GM11168 (cell line): Measurements from ENCODE around the gene FMNL2.

Experiments
- in situ Hi-C: fragments of 300-500 bp; cut with MboI; formaldehyde crosslinking; loops from one replicate; pipeline ENCODE4 v1.12.0; 2022; ENCODE audit warnings: low sequenced_read_pairs; ENCODE audit not compliant: unreplicated experiment

FMNL2 gene

DNA sequence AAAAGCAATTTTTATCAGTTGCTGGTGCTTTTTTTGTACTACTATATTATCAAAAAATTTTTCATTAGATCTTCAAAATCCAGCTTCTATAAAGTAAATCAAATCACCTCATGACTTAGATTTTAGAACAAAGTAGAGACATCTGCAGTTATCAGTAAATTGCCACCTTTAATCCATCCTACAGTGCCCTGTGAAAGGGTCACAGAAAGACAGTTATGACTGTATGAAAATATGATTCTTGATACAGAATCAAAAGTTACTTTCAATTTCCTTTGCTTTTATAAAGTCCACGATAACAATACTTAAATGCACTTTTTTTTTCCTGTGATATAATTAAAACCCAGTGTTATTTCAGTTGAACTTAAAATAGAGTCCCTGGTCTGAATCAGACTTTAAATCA, 320.9 kb downstream of the FMNL2 start:
- in situ Hi-C loops = no loop called here

DNA sequence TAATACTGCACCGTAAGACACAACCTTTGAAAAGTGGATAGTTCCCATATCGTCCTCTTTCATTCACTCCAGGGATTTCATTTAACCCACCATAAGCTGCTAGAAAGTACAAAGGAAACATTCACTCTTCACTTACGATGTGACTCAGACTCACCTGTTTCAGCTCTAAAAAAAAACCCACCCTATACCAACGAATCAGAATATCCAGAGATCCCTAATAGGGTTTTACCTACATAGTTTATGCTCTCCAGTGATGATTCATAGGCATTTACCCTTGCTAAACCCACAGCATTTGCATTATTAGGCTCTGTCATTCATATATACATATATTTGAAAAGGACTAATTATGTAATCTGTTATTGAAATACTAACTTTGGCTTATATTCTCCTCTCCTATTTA, 322.1 kb downstream of the FMNL2 start:
- in situ Hi-C loops = no loop called here

- in situ Hi-C loops = no loop called here
Observed at GRCh38 chr2:152658221-152658620, 323.2 kb downstream of the FMNL2 start.

DNA sequence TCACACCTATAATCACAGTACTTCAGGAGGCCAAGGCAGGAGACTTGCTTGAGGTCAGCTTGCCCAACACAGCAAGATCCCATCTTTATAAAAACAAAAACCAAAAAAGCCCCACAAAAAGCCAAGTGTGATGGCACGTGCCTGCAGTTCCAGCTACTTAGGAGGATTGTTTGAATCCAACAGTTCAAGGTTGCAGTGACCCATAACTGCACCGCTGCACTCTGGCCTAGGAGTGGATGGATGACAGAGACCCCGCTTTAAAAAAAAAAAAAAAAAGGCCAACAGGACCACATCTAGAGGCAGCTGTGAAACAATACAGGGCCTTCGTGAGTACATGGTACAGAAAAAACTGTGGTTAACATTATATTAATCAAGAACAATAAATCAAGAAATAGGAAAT, 326.1 kb downstream of the FMNL2 start:
- in situ Hi-C loops = no loop called here

DNA sequence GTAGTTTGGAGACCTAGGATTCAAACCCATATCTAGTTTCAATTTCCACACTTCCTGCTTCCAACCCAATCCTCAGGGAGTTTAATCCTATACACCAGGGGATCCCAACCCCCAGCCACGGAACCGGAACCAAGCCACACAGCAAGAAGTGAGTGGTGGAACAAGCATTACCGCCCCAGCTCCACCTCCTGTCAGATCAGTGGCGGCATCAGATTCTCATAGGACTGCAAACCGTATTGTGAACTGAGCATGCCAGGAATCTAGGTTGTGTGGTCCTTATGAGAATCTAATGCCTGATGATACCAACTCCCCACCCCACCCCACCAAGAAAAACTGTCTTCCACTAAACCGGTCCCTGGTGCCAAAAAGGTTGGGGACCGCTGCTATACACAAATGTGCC, 329.8 kb downstream of the FMNL2 start:
- in situ Hi-C loops = no loop called here

DNA sequence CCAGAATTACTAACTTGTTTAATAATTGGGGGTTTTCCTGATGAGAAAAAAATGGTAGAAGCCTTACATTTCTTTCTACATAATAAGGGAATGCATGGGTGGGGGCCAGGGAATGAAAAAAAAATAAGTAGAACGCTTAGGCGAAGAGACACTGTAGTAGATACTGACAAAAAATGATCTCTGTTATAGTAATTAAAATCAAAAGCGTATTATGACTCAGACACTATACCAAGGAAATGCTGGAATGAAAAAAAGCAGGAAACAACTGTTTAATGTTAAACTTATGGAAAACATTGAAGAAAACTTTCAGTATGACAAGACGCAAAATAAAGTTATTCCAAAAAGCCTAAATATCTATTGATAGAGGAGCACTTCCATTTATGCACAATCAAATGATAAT, 339.4 kb downstream of the FMNL2 start:
- in situ Hi-C loops = no loop called here

DNA sequence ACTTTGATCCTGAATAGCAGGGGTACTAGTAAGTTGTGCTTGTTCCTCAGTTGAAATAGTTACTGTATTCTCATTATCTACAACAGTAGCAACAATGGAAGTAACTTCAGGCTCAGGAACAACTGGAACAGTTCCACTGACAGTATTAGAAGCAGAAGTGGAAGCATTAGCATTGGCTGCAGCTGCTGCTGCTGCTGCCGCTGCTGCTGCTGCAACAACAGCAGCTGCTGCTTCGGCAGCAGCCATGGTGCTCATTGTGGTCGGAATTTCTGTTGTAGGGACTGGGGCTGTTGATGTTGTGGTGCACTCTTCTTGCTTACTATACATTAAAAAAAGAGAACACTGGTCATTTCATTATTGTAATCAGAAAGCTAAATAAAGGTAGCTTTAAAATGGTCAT, 341.5 kb downstream of the FMNL2 start:
- in situ Hi-C loops = no loop called here

DNA sequence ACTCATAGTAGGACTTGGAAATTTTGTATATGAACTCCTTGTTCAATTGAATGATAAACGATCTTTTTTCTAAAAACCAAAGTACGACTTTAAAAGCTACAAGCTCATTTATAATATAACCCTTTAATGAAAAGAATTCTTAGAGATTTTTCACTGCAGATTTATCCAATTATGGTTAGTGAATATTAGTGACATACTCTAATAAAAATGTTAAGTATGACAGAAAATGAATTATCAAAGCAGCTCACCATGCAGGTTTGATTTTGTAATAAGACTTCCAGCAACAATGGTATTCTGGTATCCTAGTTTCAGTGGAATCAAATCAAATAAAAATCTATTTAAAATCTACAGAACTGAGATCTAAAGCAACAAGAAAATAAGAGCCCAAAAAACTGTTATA, 343.8 kb downstream of the FMNL2 start:
- in situ Hi-C loops = no loop called here

- in situ Hi-C loops = no loop called here
Observed at GRCh38 chr2:152682663-152683062, 347.7 kb downstream of the FMNL2 start.

DNA sequence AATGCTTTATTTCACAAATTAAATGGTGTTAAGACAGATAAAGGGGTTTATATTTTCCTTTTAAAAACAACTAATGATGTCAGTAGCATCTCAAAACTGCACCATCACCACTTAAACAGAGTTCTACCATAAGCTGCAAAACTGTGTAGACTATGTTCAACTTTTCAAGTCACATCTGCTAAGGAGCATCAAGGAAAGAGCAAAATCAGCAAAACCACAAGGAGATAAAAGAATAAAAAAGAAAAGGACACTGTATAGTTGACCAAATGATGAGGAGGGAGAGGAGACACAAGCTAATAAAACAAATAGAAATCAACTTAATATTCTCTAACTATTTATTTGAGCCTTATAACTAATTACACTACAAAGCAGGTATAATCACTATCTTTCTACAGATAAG, 348.4 kb downstream of the FMNL2 start:
- in situ Hi-C loops = no loop called here

DNA sequence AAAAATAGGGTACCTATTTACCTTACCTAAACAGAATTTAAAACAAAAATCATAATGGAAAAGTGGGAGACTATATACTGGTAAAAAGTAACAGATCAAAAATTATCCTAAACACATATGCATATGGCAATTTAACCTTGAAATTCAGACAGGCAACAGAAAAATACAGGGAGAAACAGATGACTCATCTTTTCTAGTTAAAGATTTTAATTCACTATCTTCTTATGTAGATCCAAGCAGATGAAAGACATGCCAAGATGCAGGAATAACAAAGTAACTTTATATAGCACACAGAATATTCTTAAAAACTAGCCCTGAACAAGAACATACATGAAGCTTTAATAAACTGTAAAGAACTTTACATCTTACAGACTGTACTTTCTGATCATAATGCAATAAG, 351.3 kb downstream of the FMNL2 start:
- in situ Hi-C loops = no loop called here

DNA sequence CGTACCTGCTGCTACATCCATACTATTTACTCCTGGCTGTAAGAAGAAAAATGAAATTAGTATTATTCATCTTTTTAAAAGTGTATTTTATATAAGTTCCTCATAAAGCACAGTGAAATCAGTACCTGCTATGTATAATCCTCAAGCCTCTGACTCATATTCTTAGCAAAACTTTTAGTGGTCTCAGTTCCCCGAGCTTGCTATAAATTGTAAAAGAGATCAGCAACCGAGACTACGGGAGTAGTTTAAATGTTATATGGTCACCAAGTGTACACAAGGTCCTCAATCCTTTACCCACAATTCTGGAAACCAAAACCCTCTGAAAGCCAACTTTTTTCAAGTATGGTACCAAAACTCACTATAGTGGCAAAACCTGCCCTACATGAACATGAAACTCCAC, 358.1 kb downstream of the FMNL2 start:
- in situ Hi-C loops = no loop called here

GRCh38 chr2:152694161-152694661, 359.2 kb downstream of the FMNL2 start:
- in situ Hi-C loops = no loop called here

- in situ Hi-C loops = no loop called here
Observed at GRCh38 chr2:152695763-152696162, 360.8 kb downstream of the FMNL2 start.

DNA sequence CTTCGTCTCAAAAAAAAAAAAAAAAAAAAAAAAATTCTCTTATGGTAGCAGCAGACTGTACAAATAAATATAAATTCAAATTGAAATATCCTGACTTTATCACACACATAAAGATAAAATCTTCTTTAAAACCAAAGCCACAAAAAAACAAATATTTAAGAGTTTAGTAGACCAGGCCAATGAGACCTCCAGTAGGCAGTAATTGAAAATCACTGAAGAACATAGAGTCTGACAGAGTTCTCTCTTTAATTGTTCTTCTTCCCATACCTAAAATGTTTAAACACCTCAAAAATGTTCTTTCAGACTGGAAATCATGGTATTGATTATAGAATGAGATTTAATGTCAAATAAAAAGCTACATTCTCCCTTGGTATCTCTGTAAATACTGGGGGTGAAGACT, 361.5 kb downstream of the FMNL2 start:
- in situ Hi-C loops = no loop called here
